GM18873 (cell line): Measurements from ENCODE around the gene RNPS1.
"Not testable (repeated sequence)": the region's sequence is repeated elsewhere in the genome, so short reads cannot be mapped to it uniquely, and the experiment has no call there.

Experiments
- ATAC-seq: cut with Tn5 transposase; IDR thresholded peaks from one replicate; pipeline ENCODE4 v1.9.1; 2021; ENCODE audit warnings: mild to moderate bottlenecking, moderate library complexity, moderate number of reproducible peaks; ENCODE audit not compliant: unreplicated experiment, low FRiP score

The RNPS1 gene

DNA sequence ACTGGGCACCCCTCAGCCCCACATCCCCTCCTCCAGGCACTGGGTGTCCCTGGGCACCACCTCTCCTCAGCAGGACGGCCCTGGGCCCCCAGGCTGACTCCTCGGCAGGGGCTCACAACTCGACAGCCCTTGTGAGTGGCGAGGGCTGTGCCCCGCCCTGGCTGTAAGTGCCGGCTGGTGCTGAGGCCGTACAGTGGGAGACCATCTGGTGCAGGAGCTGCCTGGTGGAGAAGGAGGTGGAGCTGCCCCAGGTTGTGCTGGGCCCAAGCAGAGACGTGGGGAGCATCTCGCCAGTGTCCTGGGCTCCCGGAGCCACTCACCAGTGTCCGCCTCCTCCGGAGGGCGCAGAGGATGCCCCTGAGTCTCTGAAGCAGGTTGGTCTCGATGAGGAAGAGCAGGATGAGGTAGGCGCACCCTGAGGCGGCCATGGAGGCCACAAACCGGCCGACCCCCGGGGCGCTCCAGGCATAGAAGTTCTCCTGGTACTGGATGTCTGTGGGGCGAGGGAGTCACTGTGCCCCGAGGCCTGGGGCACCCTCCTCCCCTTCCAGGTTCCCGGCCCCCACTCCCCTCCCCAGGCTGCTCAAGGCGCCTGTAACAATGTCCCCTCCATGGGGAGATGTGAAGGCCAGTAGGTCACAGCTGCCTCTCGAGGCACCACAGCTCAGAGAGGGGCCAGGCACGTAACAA, 15.1 kb upstream of the RNPS1 start:
- no peak for ATAC-seq

DNA sequence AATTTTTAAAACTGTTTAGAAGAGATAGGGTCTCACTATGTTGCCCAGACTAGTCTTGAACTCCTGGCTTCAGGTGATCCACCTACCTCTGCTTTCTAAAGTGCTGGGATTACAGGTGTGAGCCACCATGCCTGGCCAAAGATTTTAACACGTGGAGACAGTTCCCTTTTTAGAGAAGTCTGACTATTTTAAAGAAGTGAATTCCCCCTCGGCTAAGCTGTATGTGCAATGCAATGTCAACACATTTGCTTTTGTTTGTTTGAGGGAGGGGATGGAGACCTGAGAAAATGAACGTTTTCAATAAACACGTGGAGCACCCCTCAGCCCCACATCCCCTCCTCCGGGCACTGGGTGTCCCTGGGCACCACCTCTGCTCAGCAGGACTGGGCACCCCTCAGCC, 14.3 kb upstream of the RNPS1 start:
- ATAC-seq = no peak

DNA sequence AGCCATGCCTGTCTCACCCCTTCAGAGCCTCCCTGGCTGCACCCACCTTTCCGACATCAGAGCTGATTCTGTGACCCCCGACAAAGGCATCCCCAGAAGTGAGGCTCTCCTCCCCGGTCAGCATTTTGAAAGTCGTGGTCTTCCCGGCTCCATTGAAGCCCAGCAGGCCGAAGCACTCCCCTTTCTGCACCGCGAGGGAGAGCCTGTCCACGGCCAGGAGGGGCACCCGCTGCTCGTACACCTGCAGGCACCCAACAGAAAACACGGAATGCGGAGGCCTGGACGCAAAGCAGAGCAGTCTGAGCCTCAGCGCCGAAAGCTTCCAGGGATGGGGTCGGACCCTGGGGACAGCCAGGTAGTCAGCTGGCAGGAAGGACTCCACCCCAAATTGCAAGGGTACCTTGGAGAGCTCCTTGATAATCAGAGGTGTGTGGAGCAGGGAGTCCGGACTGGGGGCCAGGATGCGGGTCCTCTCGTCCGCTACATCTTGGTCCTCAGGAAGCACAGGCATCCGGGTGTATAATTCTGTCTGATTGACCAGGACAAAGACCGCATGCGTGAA, 13.1 kb upstream of the RNPS1 start:
- no peak for ATAC-seq

DNA sequence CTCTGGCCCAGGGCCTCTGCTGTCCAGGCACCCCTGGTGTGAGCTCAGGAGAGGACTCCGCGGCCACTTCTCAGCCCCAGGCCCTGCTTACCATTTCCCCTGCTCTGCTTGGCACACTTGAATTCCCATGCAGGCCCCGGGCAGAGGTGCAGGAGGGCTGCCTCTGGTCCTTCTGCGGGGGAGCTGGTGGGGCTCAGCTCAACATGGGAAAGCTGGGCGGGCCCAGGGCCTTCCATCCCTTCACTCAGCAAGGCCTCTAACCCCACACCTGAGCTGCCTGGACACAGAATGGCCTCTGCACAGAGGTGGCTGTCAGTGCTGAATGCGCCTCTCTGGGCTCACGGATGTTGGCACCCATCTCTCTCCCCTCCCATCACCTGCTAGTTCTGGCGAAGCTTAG, 12.5 kb upstream of the RNPS1 start:
- no peak for ATAC-seq

DNA sequence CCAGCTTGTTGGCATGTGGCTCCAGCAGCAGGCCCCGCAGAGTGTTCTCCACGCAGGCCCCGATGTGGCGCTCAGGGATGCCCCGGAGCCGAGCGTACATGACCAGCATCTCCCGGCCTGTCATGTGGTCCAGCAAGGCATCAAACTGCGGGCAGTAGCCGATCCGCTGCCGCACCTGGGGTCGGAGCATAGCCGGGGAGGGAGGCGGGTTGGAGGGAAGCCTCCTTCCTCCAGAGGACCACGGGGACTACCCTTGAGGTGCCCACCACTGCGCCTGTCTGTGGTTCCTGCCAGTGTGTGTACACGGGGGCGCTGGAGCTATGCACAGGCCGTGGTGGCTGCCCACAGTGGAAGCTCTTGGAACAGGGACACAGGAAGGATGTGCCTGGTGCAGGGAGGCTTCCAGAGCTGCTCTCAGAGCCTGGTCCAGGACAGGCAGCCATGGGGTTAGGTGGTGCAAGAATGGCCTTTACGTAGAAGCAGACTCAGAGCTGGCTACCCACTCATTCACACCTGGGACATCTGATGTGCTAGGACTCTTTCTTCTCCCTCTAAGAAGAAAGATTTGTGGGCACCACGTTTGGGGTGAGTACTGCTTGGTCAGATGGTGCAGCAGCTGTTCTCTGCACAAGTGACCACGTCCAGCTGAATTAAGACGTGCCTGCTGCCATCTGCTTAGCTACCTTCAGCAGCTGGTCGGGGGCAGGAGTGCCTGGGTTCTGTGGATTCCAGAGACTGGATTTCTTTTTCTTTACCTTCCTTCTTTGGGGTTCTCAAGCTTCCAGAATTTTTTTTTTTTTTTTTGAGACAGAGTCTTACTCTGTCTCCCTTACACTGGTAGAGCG, 11.3 kb upstream of the RNPS1 start:
- ATAC-seq = no peak

DNA sequence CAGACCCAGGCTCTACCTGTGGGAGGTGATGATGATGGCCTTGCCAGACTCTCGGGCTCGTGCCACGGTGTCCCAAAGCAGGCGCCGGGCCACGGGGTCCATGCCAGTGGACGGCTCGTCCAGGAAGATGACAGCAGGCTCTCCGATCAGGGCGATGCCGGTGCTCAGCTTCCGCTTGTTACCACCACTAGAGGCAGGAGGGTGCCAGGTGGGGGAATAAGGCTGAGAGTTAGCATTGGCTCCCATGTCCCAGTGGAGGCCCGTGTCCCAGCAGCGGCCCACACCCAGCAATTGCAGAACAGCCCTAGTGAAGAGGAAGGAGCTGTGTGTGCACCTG, 10.3 kb upstream of the RNPS1 start:
- no peak for ATAC-seq

DNA sequence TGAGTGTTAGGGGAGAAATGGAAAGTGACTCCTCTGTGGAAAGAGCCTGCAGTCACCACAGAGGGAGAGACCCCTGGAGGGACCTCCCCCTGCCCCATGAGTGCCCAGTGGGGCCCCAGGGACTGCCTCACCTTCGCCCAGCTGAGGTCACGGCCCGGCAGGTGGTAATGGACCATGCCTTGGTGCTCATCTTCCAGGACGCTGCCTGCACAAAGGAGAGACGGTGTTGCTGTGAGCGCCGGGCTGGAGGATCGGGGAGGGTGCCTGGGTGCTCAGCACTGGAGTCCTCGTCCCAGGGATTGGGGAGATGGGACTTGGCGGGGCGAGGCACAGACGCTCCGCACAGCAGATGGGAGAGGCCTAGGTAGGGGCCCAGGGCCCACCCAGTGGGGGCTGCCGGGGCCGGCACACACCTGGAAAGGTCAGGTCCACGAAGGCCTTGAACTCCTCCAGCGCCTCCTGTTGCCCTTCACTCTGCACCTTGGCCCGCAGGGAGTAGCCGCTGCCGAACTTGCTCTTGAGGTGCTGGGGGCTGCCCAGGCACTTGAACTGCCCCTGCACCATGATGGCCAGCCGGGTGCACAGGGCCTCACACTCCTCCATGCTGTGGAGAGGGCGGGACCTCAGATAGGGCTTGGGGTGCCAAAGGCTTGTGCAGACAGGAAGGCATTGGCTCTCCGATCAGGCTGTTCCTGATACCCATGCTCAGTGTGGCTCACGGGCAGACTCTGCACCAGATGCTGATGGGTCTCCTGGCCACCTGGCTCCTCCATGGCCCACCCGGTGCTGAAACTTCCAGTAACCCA, 9.7 kb upstream of the RNPS1 start:
- no peak for ATAC-seq

DNA sequence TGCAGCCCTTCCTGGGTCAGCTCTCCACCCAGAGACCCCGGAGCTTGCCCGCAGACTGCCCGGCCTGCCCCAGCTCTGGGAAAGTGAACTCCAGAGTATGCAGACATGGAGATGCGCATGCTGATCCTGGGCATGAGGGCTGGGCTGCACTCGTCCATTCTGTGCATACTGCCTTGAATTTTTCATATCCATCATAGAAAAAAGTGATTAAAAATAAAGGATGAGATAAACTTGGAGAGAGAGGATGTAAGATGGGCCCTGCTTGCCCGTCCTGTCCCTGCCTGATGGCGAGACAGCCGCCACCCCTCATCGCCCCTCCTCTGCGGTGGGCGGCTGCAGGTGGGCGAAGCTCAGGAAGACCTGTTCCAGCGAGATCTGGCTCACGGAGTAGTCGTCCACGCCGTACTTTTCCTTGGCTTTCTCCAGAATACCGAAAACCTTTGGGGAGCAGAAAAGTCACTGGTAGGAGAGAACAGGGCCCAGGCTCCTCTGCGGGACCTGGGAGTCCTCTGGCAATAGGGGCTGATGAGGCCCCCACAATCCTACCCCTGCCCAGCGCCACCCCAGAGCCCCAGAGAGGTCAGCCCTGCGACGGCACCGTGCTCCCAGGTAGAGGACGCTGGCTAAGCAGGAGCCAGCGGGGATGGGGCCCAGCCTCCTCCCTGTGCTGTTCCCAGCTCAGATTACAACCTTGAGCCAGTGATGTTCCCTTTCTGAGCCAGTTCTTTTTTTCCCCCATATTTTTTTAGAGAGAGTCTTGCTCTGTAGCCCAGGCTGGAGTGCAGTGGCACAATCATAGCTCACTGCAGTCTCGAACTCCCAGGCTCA, 8.7 kb upstream of the RNPS1 start:
- ATAC-seq = no peak

DNA sequence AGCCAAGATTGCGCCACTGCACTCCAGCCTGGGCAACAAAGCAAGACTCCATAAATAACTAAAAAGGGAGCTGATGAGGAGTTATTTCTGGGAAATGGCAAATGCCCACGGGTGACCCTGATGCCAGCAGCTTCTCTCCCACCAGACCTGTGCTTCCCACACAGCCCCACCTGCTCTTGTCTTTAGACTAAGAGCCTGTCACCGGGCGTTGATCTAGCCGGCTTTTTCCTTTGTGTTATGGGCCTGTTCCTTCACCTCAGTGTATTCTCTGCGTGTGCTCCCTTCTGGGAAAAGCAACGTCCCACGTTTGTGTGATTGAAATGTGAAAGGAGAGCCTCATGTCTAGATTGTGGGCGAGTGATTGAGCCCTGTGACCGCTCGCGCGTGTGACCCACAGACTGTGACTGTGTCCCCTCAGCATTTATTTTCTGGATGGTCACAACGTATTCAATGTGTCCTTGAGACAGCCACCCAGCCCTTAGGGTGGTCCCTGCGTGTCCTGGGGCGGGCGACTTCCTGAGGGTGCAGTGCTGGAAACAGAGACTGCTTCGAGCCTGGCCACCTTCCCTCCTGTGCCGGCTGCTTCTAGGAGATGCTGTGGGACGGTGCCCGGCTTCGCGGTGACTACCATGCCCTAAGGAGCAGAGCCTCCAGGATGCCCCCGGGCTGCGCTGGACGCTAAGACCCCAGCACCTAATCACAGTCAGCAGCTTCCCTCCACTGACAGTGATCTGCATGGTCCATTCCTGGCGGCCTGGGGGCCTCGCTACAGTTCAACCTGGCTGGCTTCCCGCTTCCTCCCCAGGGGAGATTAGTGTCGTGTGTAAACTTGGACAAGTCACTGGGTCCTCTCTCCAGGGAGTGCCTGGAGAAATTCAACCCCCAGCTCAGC, 7.8 kb upstream of the RNPS1 start:
- no peak for ATAC-seq

DNA sequence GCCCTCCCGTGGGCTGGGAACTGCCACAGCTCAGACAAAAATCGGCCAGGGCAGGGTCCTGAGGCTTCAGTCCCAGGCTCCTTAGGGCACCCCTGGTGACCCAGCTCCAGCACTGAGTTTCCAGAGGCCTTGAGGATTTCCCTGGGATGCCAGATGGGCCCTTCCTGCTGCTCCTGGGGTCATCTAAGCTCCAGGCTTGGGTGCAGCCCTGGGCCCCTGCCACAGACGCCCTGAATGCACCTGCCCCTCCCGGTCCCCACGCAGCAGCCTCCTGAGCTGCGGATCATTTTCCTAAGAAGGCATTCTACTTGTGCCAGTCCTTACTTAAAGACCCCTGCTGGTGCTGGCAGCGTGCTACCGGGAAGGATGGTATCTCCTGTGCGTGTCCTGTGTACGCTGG, 6.0 kb upstream of the RNPS1 start:
- ATAC-seq = no peak

DNA sequence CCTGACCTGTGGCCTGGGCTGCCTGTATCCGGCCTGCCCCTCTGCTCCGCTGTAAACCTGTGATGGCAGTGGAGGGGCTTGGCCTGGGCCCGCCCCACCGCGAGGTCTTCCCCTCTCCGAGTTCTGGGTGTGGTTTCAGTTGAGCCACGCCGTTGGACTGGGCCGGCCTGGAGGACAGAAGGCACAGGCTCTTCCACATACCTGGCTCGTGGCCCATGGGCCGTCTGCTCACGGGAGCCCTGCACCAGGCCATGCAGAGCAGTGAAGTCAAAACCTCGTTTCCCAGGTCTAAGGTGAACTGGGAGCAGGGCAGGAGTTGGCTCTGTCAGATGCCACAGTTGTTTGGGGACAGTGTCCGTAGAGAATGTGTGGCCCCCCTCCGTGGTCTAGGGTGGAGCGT, 5.6 kb upstream of the RNPS1 start:
- no peak for ATAC-seq

DNA sequence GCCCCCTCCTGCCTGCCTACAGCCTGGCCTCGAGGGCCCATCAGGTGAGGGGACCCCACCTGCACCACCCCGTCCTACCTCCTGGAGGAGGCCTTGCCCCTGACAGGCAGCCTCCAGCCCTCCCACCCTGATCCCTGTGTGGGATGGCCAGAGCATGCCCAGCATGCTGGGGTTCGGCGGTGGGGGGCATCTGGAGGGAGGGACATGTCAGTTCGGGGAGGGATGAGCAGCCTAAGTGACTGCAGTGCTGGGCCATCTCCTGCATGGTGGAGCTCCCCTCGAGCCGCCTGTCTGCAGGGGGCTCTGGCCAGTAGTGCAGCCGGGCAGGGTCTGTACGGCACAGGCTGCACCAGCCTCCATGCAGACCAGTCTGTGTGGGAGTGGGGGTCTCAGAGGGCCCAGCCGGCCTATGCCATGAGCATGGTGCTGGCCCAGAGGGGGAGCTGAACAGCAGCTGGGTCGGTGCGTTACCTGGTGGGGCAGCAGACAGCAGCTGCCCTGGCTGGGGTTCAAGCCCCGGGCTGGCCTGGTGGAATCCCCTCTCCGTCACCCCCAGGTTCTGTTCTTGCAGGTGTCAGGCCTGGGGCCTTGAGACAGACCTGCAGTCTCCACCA, 4.0 kb upstream of the RNPS1 start:
- no peak for ATAC-seq

DNA sequence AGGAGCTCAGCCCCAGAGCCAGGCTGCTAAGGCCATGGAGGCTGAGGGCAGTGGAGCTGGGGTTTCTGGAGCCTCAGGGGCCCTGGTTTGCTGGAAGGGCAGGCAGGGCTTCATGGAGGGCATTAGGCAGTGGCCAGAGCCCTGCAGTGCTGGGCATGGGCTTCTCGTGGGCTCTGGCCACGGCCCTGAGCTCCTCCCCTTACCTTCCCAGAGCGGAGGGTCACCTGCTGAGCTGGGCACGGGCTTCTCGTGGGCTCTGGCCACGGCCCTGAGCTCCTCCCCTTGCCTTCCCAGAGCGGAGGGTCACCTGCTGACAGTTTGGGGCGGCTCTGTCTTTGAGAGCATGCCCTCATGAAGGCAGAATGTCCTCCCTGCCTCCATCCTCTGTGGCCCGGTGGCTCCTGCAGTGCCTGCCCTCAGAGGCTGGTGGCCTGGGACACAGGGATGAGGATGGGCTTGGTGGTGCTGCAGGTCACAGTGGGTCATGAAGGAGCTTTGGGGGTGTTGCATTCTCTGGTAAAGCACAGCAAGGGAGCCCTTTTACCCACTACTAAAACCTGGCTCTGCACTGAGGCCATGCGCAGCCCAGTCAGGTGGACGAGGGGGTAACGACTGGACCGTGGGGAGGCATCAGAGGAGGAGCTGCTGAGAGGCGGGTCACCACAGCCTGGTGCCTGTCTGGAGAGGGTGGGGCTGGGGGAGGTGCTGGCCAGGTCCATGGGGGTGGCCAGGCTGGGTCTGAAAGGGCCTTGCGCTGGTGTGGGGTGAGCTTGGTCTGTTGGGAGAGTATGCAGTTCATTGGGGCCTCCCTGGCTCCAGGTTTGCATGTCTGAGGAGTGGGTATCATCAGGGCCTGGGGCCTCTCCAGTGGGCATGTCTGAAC, 2.9 kb upstream of the RNPS1 start:
- ATAC-seq = no peak

DNA sequence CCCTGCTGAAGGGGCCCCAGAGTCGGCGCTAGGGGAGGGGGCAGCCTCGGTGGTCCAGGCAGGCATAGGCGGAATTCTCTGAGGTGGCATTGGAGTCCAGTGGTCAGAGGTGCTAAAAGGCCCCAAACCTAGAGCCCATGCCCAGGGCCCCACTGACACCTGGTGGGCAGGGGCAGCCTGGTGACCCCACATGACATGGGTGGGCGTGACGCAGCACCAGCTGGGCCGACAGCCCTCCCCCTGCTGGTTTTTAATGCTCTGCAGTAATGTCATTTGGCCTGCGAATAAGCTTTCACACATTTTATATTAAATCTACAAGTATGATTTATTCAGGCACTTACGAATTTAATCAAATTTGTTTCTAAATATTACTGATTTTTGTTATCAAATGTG, 2.1 kb upstream of the RNPS1 start:
- ATAC-seq = no peak

DNA sequence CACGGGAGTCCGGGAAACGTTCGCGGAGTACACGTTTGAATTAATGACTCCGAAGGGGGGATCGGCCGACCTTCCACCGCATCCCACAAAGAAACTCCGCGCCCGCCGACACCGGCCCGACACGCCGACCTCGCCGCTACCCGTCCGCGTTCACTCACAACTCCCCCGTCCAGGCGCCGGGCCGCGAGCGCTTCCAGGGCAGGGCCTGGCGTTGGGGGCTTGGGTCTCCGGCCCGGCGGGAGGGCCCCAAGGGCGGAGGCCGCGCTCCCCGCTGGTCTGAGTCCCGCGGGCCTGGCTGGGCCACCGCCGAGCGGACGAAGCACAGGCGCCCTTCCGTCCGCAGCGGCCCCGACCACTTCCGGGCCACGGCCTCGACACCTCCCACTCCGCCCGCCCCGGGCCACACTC, 417 bp downstream of the RNPS1 start:
- ATAC-seq = peak; percentile 46

DNA sequence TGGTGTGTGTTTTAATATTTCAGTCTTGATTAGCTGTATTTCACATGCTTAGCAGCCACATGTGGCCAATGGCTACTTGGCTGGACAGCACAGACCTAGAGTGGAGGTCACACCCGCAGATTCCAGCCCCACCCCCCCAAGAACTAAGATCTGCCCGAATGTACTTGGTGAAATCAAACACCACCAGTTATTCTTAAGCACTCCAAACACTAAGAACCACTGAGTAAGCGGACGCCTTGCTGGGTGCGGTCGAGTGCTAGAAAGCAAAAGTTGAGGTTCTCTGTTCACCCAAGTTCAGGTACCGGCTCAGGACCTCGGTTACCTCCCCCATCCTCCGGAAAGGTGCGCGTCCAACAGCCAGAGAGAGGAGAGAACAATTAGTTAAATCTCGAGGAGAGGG, 1.0 kb downstream of the RNPS1 start:
- ATAC-seq = not testable (repeated sequence)

DNA sequence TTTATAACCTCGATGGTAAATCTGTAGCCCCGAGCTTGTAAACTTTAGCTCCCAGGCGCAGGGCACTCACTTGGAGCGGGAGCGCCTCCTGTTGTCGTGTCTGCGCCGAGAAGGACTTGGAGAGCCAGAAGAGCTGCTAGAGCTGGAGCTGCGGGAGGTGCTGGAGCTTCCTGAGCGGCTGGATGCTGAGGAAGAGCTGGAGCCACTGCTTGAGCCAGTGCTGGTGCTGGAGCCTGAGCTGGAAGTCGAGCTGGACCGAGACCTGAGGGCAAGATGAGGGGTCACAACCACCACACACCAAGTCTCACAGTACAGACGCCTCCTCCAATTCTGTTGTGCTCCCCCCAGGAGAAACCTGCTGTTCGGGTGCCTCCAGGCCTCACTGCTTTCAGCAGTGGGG, 4.9 kb downstream of the RNPS1 start:
- not testable (repeated sequence) for ATAC-seq

DNA sequence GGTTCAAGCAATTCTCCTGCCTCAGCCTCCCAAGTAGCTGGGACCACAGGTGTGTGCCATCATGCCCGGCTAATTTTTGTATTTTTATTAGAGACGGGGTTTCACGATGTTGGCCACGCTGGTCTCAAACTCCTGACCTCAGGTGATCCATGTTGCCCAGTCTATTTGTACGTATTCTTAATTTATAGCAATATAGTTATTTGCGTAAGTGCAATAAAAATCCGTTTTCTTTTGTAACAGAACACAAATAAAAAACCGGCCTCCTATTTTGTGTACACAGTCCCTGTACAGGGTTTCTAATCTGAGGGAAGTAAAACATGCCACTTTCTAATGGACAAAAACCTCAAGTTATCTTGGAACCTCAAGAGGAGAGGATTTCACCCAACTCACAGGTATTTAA, 7.7 kb downstream of the RNPS1 start:
- ATAC-seq = no peak
